ENCODE results near the gene ERICH6. TPM values are rescaled to one million over a fixed set of nuclear protein-coding genes. Genes with fewer than 3 reads are reported as not detected.
A peak's percentile ranks its signal among the peaks of the same experiment; 100 is the strongest.

Gene ERICH6
- polyA plus RNA-seq, 3 donors = 0.04 TPM; not detected in 2

DNA sequence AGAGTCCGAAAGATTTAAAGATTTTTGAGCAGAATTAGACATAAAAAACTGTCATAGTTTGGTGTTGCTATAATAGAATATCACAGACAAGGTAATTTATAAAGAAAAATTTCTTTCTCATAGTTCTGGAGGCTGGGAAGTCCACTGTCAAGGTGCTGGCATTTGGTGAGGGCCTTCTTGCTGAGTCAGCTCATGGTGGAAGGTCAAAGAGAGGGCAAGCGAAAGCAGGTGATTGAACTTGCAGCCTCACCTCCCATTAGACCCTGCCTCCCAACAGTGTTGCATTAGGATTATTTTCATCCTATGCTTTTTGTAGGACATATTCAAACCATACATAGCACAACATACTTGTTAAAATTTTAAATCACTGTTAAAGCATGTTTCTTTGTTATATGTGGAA is 90.7 kb downstream of the ERICH6 start:
- no peak overlapping the region for H3K4me3 Mint-ChIP-seq

DNA sequence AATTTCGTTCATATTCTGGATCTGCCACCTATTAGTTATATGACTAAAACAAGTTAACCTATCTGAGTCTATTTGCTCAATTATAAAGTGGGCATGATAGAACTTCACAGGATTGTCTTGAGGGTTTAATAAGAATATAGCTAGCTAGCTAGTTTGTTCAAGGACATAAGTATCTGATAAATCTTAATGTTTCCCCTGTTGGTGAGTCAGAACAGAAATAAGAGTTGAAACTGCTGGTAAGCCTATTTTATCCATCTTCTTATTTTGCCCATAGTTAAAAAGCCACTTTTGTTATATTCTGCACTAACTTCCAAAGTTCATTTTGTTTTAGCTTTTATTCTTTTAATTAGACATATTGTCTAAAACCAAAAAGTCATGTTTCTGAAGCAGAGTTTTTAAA is 91.2 kb downstream of the ERICH6 start:
- intact Hi-C loops (cut with micrococcal nuclease) = no loop called here
- Histone ChIP-seq H3K9ac (ENCODE audit: insufficient read depth, low read length, poor library complexity, severe bottlenecking) (no peak overlapping the region), H3K4me3 (replicated peaks in 1 of 3; ENCODE audit: low read depth in 2 of 3, low read length in 3 of 3) (no peak overlapping the region), H3K27me3 (ENCODE audit: control insufficient read depth in 2 of 2, insufficient read depth in 2 of 2, low read length in 2 of 2) (no peaks in the 10 kb centered on the region), H3K9me3 (replicated peaks in 1 of 2; ENCODE audit: control insufficient read depth in 1 of 2, insufficient read depth in 1 of 2, low read length in 2 of 2) (no peaks in the 10 kb centered on the region), H2AFZ (ENCODE audit: insufficient read depth, low read depth, low read length, poor library complexity, severe bottlenecking) (no peak overlapping the region), H3K4me1 (ENCODE audit: control insufficient read depth in 1 of 2, insufficient read depth in 2 of 2, low read length in 2 of 2) (peaks cover 5 to 19% of the 10 kb centered on the region in 2 donors), H4K20me1 (ENCODE audit: insufficient read depth, low read length) (peaks cover 80% of the 10 kb centered on the region), H3K36me3 (replicated peaks in 1 of 2; ENCODE audit: control insufficient read depth in 1 of 2, insufficient read depth in 2 of 2, low read length in 2 of 2) (peaks cover 13 to 32% of the 10 kb centered on the region in 2 donors), H3K4me2 (replicated peaks; ENCODE audit: extremely low read depth, low read length, poor library complexity, severe bottlenecking) (no peak overlapping the region), H3K27ac (ENCODE audit: low read depth in 1 of 2, low read length in 2 of 2) (no peak overlapping the region), H3K79me2 (ENCODE audit: insufficient read depth, low read length) (peaks cover 81% of the 10 kb centered on the region)
- Mint-ChIP-seq H3K27me3 (ENCODE audit: low read depth in 3 of 3) (no peaks in the 10 kb centered on the region), H3K4me3 (no peak overlapping the region), H3K27ac (no peak overlapping the region), H3K4me1 (peaks cover 37% of the 10 kb centered on the region), H3K36me3 (peaks cover 28 to 32% of the 10 kb centered on the region in 2 donors), H3K9me3 (peaks cover 0 to 2% (median 0%) of the 10 kb centered on the region in 7 donors)
- WGBS (ENCODE audit: insufficient coverage) = no CpG with 5 or more reads among the region's 1 CpG
- DNase-seq = no peak
- TF ChIP-seq, protein P1, sequence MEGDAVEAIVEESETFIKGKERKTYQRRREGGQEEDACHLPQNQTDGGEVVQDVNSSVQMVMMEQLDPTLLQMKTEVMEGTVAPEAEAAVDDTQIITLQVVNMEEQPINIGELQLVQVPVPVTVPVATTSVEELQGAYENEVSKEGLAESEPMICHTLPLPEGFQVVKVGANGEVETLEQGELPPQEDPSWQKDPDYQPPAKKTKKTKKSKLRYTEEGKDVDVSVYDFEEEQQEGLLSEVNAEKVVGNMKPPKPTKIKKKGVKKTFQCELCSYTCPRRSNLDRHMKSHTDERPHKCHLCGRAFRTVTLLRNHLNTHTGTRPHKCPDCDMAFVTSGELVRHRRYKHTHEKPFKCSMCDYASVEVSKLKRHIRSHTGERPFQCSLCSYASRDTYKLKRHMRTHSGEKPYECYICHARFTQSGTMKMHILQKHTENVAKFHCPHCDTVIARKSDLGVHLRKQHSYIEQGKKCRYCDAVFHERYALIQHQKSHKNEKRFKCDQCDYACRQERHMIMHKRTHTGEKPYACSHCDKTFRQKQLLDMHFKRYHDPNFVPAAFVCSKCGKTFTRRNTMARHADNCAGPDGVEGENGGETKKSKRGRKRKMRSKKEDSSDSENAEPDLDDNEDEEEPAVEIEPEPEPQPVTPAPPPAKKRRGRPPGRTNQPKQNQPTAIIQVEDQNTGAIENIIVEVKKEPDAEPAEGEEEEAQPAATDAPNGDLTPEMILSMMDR (IDR thresholded peaks at IDR 0.05) = no peak

More for the DNA sequence above, 90.7 kb downstream of the ERICH6 start:
- Mint-ChIP-seq H3K36me3 (peaks cover 28 to 29% of the 10 kb centered on the region in 2 donors), H3K27me3 (ENCODE audit: low read depth in 3 of 3) (no peaks in the 10 kb centered on the region), H3K9me3 (peaks cover 0 to 2% (median 0%) of the 10 kb centered on the region in 7 donors), H3K4me1 (peaks cover 32% of the 10 kb centered on the region), H3K27ac (peak overlapping the region in 2 of 7 donors; percentile 20 to 33)
- H3K27me3 ChIP-seq (ENCODE audit: control insufficient read depth in 2 of 2, insufficient read depth in 2 of 2, low read length in 2 of 2) = no peaks in the 10 kb centered on the region
- TF ChIP-seq, protein P1 (IDR thresholded peaks at IDR 0.05) = no peak
- H3K9ac ChIP-seq (ENCODE audit: insufficient read depth, low read length, poor library complexity, severe bottlenecking) = no peak overlapping the region
- peaks cover 5 to 16% of the 10 kb centered on the region in 2 donors for H3K4me1 ChIP-seq (ENCODE audit: control insufficient read depth in 1 of 2, insufficient read depth in 2 of 2, low read length in 2 of 2)
- H3K4me2 ChIP-seq (replicated peaks; ENCODE audit: extremely low read depth, low read length, poor library complexity, severe bottlenecking) = no peak overlapping the region
- H2AFZ ChIP-seq (ENCODE audit: insufficient read depth, low read depth, low read length, poor library complexity, severe bottlenecking) = no peak overlapping the region
- peaks cover 13 to 33% of the 10 kb centered on the region in 2 donors for H3K36me3 ChIP-seq (replicated peaks in 1 of 2; ENCODE audit: control insufficient read depth in 1 of 2, insufficient read depth in 2 of 2, low read length in 2 of 2)
- no peaks in the 10 kb centered on the region for H3K9me3 ChIP-seq (replicated peaks in 1 of 2; ENCODE audit: control insufficient read depth in 1 of 2, insufficient read depth in 1 of 2, low read length in 2 of 2)
- peaks cover 81% of the 10 kb centered on the region for H3K79me2 ChIP-seq (ENCODE audit: insufficient read depth, low read length)
- H3K27ac ChIP-seq (ENCODE audit: low read depth in 1 of 2, low read length in 2 of 2) = peak overlapping the region in 1 of 2 donors; percentile 41
- no peak for DNase-seq
- no CpG with 5 or more reads among the region's 2 CpGs for WGBS (ENCODE audit: insufficient coverage)
- intact Hi-C loops (cut with micrococcal nuclease) = no loop called here
- no peak overlapping the region for H3K4me3 ChIP-seq (replicated peaks in 1 of 3; ENCODE audit: low read depth in 2 of 3, low read length in 3 of 3)
- peaks cover 80% of the 10 kb centered on the region for H4K20me1 ChIP-seq (ENCODE audit: insufficient read depth, low read length)

All from CD14-positive monocyte (primary cell).